ENCODE data around the gene ADAP1. TPM values are rescaled to one million over a fixed set of nuclear protein-coding genes. Genes with fewer than 3 reads are reported as not detected.

The ADAP1 gene
- total RNA-seq, 1 experiment from 2014 or later, result 34.0 TPM

- peak overlapping the region; percentile 53 to 68 for H3K4me3 ChIP-seq (replicated peaks in 1 of 2; ENCODE audit: low read depth in 1 of 2, low read length in 2 of 2)
- peak overlapping the region; percentile 85 for H3K9ac ChIP-seq (ENCODE audit: low read length)
- POLR2A ChIA-PET, result interaction anchor here (0.6 to 1.1 kb wide), 4 partner anchors 11 to 512 kb away, joined by 3 to 4 read pairs (median 4); partner anchors contain the start of gene COX19
- ATAC-seq (peak; percentile 13; the same call in 1 of the 2 replicates), DNase-seq (ENCODE audit: low read depth, low spot score) (no peak)
- intact Hi-C loops (cut with micrococcal nuclease), result no loop called here
- TF ChIP-seq ZBTB33 (IDR thresholded peaks at IDR 0.05; ENCODE audit: extremely low read depth, insufficient replicate concordance, low read length) (no peak), CTCF (IDR thresholded peaks at IDR 0.05 in 2 of 3, conservative IDR thresholded peaks at IDR 0.05 in 1 of 3; ENCODE audit: borderline replicate concordance in 1 of 3, insufficient read depth in 1 of 3, low read depth in 2 of 3, low read length in 2 of 3) (no peak), EGR1 (IDR thresholded peaks at IDR 0.05; ENCODE audit: low read depth) (no peak), TCF7L2 (IDR thresholded peaks at IDR 0.05; ENCODE audit: borderline replicate concordance, extremely low read depth, insufficient read depth, insufficient read length) (no peak), MAX (IDR thresholded peaks at IDR 0.05) (no peak), SRF (IDR thresholded peaks at IDR 0.05; ENCODE audit: low read depth) (no peak), CBX3 (IDR thresholded peaks at IDR 0.05; ENCODE audit: low read depth) (no peak), SIN3A (IDR thresholded peaks at IDR 0.05; ENCODE audit: low read depth) (no peak), POLR2AphosphoS5 (IDR thresholded peaks at IDR 0.05; ENCODE audit: low read depth, low read length) (no peak), FOSL1 (IDR thresholded peaks at IDR 0.05; ENCODE audit: low read depth) (no peak), POLR2A (IDR thresholded peaks at IDR 0.05; ENCODE audit: borderline replicate concordance, extremely low read depth, insufficient read depth, insufficient read length) (no peak), ATF3 (IDR thresholded peaks at IDR 0.05) (no peak), SP1 (IDR thresholded peaks at IDR 0.05; ENCODE audit: low read depth) (no peak), YY1 (IDR thresholded peaks at IDR 0.05; ENCODE audit: extremely low read depth, insufficient replicate concordance, low read depth, low read length) (no peak)
- 0 out of 2 replicates have a peak, but pooled peaks cover 4% of the 10 kb centered on the region for H3K27me3 ChIP-seq (ENCODE audit: insufficient read depth, low read length)
- H3K27ac ChIP-seq (ENCODE audit: low read depth, low read length), result peak overlapping the region; percentile 98
- peaks cover 28 to 64% of the 10 kb centered on the region in 2 experiments for H3K4me1 ChIP-seq (ENCODE audit: control insufficient read depth in 1 of 2, insufficient read depth in 2 of 2, low read length in 2 of 2)
- no peaks in the 10 kb centered on the region for H3K9me3 ChIP-seq (ENCODE audit: control insufficient read depth in 1 of 2, insufficient read depth in 1 of 2, low read depth in 1 of 2, low read length in 2 of 2)
- CTCF ChIA-PET, result no interaction called here
- no TSS peak for BruUV-seq (replicated peaks)
- H4K20me1 ChIP-seq (ENCODE audit: insufficient read depth), result no peaks in the 10 kb centered on the region
- RAD21 ChIA-PET (ENCODE audit: low non-redundant PET in 1 of 2, low total read pairs in 2 of 2, uncharacterized antibody in 2 of 2, unreplicated experiment in 2 of 2), result no interaction called here
- peak overlapping the region; percentile 98 for H3K4me2 ChIP-seq (ENCODE audit: low read length)
- no peak overlapping the region for H2AFZ ChIP-seq (ENCODE audit: low read depth, low read length, poor library complexity, severe bottlenecking)
- H3K36me3 ChIP-seq (ENCODE audit: control insufficient read depth in 1 of 2, insufficient read depth in 2 of 2, low read length in 2 of 2), result no peaks in the 10 kb centered on the region
- H3K79me2 ChIP-seq (ENCODE audit: insufficient read depth, low read length), result peaks cover 12% of the 10 kb centered on the region; the same call in 1 of the 2 replicates
- H3K9me2 ChIP-seq (ENCODE audit: insufficient read depth), result no peaks in the 10 kb centered on the region
Observed at GRCh38 chr7:946256-946996, 8.1 kb downstream of the ADAP1 start.
